GM18873 (cell line): ENCODE results near the gene TEX52.
"Not testable (repeated sequence)": the region's sequence is repeated elsewhere in the genome, so short reads cannot be mapped to it uniquely, and the experiment has no call there.

Source experiments
- ATAC-seq: cut with Tn5 transposase; IDR thresholded peaks from one replicate; pipeline ENCODE4 v1.9.1; 2021; ENCODE audit warnings: mild to moderate bottlenecking, moderate library complexity, moderate number of reproducible peaks; ENCODE audit not compliant: unreplicated experiment, low FRiP score

Gene TEX52

GRCh38 chr12:2868986-2869632 is 12.3 kb upstream of the TEX52 start:
- ATAC-seq = not testable (repeated sequence)

GRCh38 chr12:2864198-2864597 is 7.4 kb upstream of the TEX52 start:
- ATAC-seq = no peak

GRCh38 chr12:2863402-2863801 is 6.6 kb upstream of the TEX52 start:
- ATAC-seq = not testable (repeated sequence)

GRCh38 chr12:2862876-2863275 is 6.0 kb upstream of the TEX52 start:
- ATAC-seq = no peak

GRCh38 chr12:2860170-2860569 is 3.3 kb upstream of the TEX52 start:
- no peak for ATAC-seq

GRCh38 chr12:2858944-2859421 is 2.1 kb upstream of the TEX52 start:
- no peak for ATAC-seq

- ATAC-seq = no peak
Observed at GRCh38 chr12:2858334-2858733, 1.5 kb upstream of the TEX52 start.

- ATAC-seq = no peak
Observed at GRCh38 chr12:2857576-2857975, 737 bp upstream of the TEX52 start.

GRCh38 chr12:2856051-2856450 is 788 bp downstream of the TEX52 start:
- ATAC-seq = no peak

GRCh38 chr12:2855546-2855945 is 1.3 kb downstream of the TEX52 start:
- ATAC-seq = no peak

GRCh38 chr12:2854669-2855453 is 2.0 kb downstream of the TEX52 start:
- ATAC-seq = no peak

- ATAC-seq = no peak
Observed at GRCh38 chr12:2853626-2854025, 3.2 kb downstream of the TEX52 start.

GRCh38 chr12:2851931-2852330 is 4.9 kb downstream of the TEX52 start:
- no peak for ATAC-seq

GRCh38 chr12:2845280-2845679 is 11.6 kb downstream of the TEX52 start:
- ATAC-seq = no peak

GRCh38 chr12:2844786-2845185 is 12.1 kb downstream of the TEX52 start:
- ATAC-seq = no peak

- ATAC-seq = no peak
Observed at GRCh38 chr12:2842948-2843347, 13.9 kb downstream of the TEX52 start.

GRCh38 chr12:2841056-2841650 is 15.7 kb downstream of the TEX52 start:
- ATAC-seq = no peak

- no peak for ATAC-seq
Observed at GRCh38 chr12:2836574-2836973, 20.3 kb downstream of the TEX52 start.

- ATAC-seq = no peak
Observed at GRCh38 chr12:2835691-2836403, 21.0 kb downstream of the TEX52 start.

GRCh38 chr12:2834581-2835491 is 22.0 kb downstream of the TEX52 start, which contains the start of gene NRIP2:
TSS of gene NRIP2 (minus strand) at chr12:2835035. CDS start at chr12:2834983, 52 bp downstream.
- no peak for ATAC-seq
